HCT116 (cell line): ENCODE measurements around the gene TLK2. TPM values are rescaled to one million over a fixed set of nuclear protein-coding genes. Genes with fewer than 3 reads are reported as not detected.

Experiments
- ATAC-seq: fragments of 200-7000 bp; cut with Tn5 transposase; 2 replicates; pipeline ENCODE4 v1.9.1; 2020; ENCODE audit warnings: mild to moderate bottlenecking, moderate library complexity
- BruUV-seq: library from RNA; stranded (reverse); fragments of 400-500 nt; replicated peaks from 2 replicates; lab custom pipeline; 2021; lab: Mats Ljungman, UMichigan
- CTCF ChIA-PET: fragments of 300-600 bp; sonication (Branson Sonifier 250); formaldehyde crosslinking; loops from one replicate; lab custom pipeline; 2021; ENCODE audit warnings: antibody characterized with exemption; lab: Charles Lee
- POLR2A ChIA-PET: fragments of 300-600, 350-600 bp; sonication (Branson Sonifier 250); formaldehyde crosslinking; loops from one replicate; lab custom pipeline; 2021; ENCODE audit warnings: antibody characterized with exemption; lab: Charles Lee
- RAD21 ChIA-PET, 2 experiments: fragments of 300-600 bp; sonication (Branson Sonifier 250); formaldehyde crosslinking; loops; one replicate each; lab custom pipeline; 2023; ENCODE audit warnings: low total read pairs in 2 of 2; ENCODE audit not compliant: uncharacterized antibody in 2 of 2, unreplicated experiment in 2 of 2, low non-redundant PET in 1 of 2; lab: Charles Lee
- DNase-seq: peaks from one replicate; pipeline ENCODE4 v3.0.0-alpha.2; 2010; ENCODE audit warnings: low read depth, low spot score
- H2AFZ ChIP-seq: fragments of 200-600 bp; shearing (Covaris generic), sonication (generic); 2 replicates; pipeline ENCODE4 v1.6.1; 2017; ENCODE audit warnings: low read depth, mixed run types, mixed read lengths, antibody characterized with exemption, low read length; ENCODE audit not compliant: poor library complexity, severe bottlenecking
- H3K27ac ChIP-seq: 2 replicates; pipeline ENCODE4 v1.5.1; 2012; ENCODE audit warnings: low read depth, low read length
- H3K27me3 ChIP-seq: fragments of 200-600 bp; sonication (generic); 2 replicates; pipeline ENCODE4 v1.6.1; 2016; ENCODE audit warnings: mixed run types, low read length, mixed read lengths; ENCODE audit not compliant: insufficient read depth
- H3K36me3 ChIP-seq, 2 experiments: fragments of 200-500 bp in 1 of 2; fragments of 200-600 bp in 1 of 2; sonication (Bioruptor generic) in 1 of 2; sonication (generic) in 1 of 2; 2 replicates each; pipeline versions ENCODE4 v1.5.1 to v1.6.1; 2014 to 2016; ENCODE audit warnings: low read length in 2 of 2, inconsistent platforms in 1 of 2, mixed read lengths in 1 of 2, mixed run types in 1 of 2; ENCODE audit not compliant: insufficient read depth in 2 of 2, control insufficient read depth in 1 of 2
- H3K4me1 ChIP-seq, 2 experiments: fragments of 200-600 bp in 1 of 2; sonication (generic) in 1 of 2; 2 replicates each; pipeline versions ENCODE4 v1.5.1 to v1.6.1; 2012 to 2017; ENCODE audit warnings: low read length in 2 of 2, inconsistent platforms in 1 of 2, mild to moderate bottlenecking in 1 of 2, mixed read lengths in 1 of 2, mixed run types in 1 of 2, moderate library complexity in 1 of 2; ENCODE audit not compliant: insufficient read depth in 2 of 2, control insufficient read depth in 1 of 2
- H3K4me2 ChIP-seq: fragments of 200-600 bp; sonication (generic); 2 replicates; pipeline ENCODE4 v1.6.1; 2017; ENCODE audit warnings: mixed run types, low read length, mixed read lengths
- H3K4me3 ChIP-seq, 2 experiments: fragments of 200-600 bp in 1 of 2; sonication (generic) in 1 of 2; replicated peaks in 1 of 2; 2 replicates each; pipeline ENCODE4 v1.5.1; 2011 to 2016; ENCODE audit warnings: low read length in 2 of 2, control low read depth in 1 of 2, low read depth in 1 of 2, mild to moderate bottlenecking in 1 of 2, mixed read lengths in 1 of 2, mixed run types in 1 of 2
- H3K79me2 ChIP-seq: fragments of 200-600 bp; sonication (generic); 2 replicates; pipeline ENCODE4 v1.6.1; 2017; ENCODE audit warnings: mild to moderate bottlenecking, mixed run types, low read length, moderate library complexity, mixed read lengths; ENCODE audit not compliant: insufficient read depth
- H3K9ac ChIP-seq: fragments of 200-600 bp; sonication (generic); 2 replicates; pipeline ENCODE4 v1.6.1; 2016; ENCODE audit warnings: low read length, mixed read lengths
- H3K9me2 ChIP-seq: fragments of 200-600 bp; sonication (generic), shearing (Covaris generic); 2 replicates; pipeline ENCODE4 v1.6.1; 2017; ENCODE audit warnings: mixed run types, mild to moderate bottlenecking, moderate library complexity; ENCODE audit not compliant: insufficient read depth
- H3K9me3 ChIP-seq, 2 experiments: fragments of 200-500 bp in 1 of 2; fragments of 200-600 bp in 1 of 2; sonication (Bioruptor generic) in 1 of 2; sonication (generic) in 1 of 2; 2 replicates each; pipeline ENCODE4 v1.6.1; 2014 to 2017; ENCODE audit warnings: low read length in 2 of 2, mixed read lengths in 2 of 2, inconsistent platforms in 1 of 2, low read depth in 1 of 2, mild to moderate bottlenecking in 1 of 2, mixed run types in 1 of 2, moderate library complexity in 1 of 2; ENCODE audit not compliant: control insufficient read depth in 1 of 2, insufficient read depth in 1 of 2
- H4K20me1 ChIP-seq: fragments of 200-600 bp; sonication (generic), shearing (Covaris generic); 2 replicates; pipeline ENCODE4 v1.6.1; 2017; ENCODE audit warnings: mixed run types, mild to moderate bottlenecking, moderate library complexity; ENCODE audit not compliant: insufficient read depth
- CEBPB ChIP-seq: IDR thresholded peaks from 2 replicates; pipeline ENCODE4 v1.6.1; 2012; ENCODE audit warnings: low read depth
- POLR2AphosphoS5 ChIP-seq: IDR thresholded peaks from 2 replicates; pipeline ENCODE4 v1.6.1; 2011; ENCODE audit warnings: mild to moderate bottlenecking, low read depth, low read length, moderate library complexity
- RAD21 ChIP-seq: IDR thresholded peaks from 2 replicates; pipeline ENCODE4 v1.6.1; 2012; ENCODE audit warnings: low read depth, mild to moderate bottlenecking
- SP1 ChIP-seq: IDR thresholded peaks from 2 replicates; pipeline ENCODE4 v1.6.1; 2012; ENCODE audit warnings: low read depth
- TCF7L2 ChIP-seq: IDR thresholded peaks from 2 replicates; pipeline ENCODE4 v1.7.0; 2011; ENCODE audit warnings: borderline replicate concordance, inconsistent platforms; ENCODE audit not compliant: insufficient read depth, insufficient read length; ENCODE audit errors: extremely low read depth
- intact Hi-C: fragments of 100-400 bp; cut with micrococcal nuclease; formaldehyde crosslinking; loops from 2 replicates; pipeline ENCODE4 v1.10.0; 2022
- total RNA-seq: library from RNA; stranded (reverse); gene quantifications from one replicate; pipeline ENCODE4 v1.2.1, GENCODE V29; 2021; ENCODE audit not compliant: unreplicated experiment
- TF ChIP-seq, protein P1 (sequence below): IDR thresholded peaks from 2 replicates; pipeline ENCODE4 v1.6.1; 2012; ENCODE audit warnings: low read depth

TLK2 gene
- total RNA-seq, 1 experiment from 2014 or later: 56.6 TPM

DNA sequence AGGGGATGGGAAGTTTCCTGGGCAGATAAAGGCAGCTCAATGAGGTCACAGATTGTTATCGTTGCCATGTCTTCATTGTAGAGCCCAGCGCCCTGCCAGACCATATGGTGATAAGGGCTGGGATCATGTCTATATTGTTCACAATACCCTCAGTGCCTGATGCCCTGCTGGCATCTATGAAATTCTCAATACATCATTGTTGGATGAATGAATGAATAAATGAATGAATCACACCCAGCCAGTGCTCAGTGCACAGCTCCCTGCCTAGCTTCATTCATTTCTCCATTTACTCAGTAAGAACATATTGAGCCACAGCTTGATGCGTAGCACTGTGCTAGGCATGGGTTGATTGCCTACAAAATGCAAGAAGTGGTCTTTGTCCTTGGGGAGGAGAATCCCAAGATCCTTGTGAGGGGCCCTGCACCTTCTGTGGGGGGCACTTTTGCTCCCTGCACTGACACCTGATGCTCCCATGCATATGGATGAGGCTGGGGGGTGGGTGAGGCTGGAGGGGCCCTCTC lies 178.6 kb downstream of the TLK2 start:
- ChIA-PET RAD21 (interaction anchor here in 1 of 2 experiments (0.6 kb wide), 1 partner anchor 115 kb away, joined by 5 read pairs; no protein-coding TSS in a partner anchor), CTCF (no interaction called here), POLR2A (no interaction called here)
- H3K4me3 ChIP-seq: no peak overlapping the region
- peaks cover 10 to 12% of the 10 kb centered on the region in 2 experiments; a peak in 3 of 4 replicates for H3K9me3 ChIP-seq
- no peaks in the 10 kb centered on the region for H3K36me3 ChIP-seq
- ATAC-seq (no peak), DNase-seq (no peak)
- H3K9ac ChIP-seq: no peak overlapping the region
- no peaks in the 10 kb centered on the region for H3K27me3 ChIP-seq
- H2AFZ ChIP-seq: no peak overlapping the region
- H3K27ac ChIP-seq: no peak overlapping the region
- no TSS peak for BruUV-seq
- TF ChIP-seq CEBPB: no peak
- no peak for TF ChIP-seq POLR2AphosphoS5
- TF ChIP-seq, protein P1, sequence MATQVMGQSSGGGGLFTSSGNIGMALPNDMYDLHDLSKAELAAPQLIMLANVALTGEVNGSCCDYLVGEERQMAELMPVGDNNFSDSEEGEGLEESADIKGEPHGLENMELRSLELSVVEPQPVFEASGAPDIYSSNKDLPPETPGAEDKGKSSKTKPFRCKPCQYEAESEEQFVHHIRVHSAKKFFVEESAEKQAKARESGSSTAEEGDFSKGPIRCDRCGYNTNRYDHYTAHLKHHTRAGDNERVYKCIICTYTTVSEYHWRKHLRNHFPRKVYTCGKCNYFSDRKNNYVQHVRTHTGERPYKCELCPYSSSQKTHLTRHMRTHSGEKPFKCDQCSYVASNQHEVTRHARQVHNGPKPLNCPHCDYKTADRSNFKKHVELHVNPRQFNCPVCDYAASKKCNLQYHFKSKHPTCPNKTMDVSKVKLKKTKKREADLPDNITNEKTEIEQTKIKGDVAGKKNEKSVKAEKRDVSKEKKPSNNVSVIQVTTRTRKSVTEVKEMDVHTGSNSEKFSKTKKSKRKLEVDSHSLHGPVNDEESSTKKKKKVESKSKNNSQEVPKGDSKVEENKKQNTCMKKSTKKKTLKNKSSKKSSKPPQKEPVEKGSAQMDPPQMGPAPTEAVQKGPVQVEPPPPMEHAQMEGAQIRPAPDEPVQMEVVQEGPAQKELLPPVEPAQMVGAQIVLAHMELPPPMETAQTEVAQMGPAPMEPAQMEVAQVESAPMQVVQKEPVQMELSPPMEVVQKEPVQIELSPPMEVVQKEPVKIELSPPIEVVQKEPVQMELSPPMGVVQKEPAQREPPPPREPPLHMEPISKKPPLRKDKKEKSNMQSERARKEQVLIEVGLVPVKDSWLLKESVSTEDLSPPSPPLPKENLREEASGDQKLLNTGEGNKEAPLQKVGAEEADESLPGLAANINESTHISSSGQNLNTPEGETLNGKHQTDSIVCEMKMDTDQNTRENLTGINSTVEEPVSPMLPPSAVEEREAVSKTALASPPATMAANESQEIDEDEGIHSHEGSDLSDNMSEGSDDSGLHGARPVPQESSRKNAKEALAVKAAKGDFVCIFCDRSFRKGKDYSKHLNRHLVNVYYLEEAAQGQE: no peak
- no peak for TF ChIP-seq TCF7L2
- TF ChIP-seq RAD21: no peak
- TF ChIP-seq SP1: no peak
- no peak overlapping the region for H3K4me2 ChIP-seq
- H3K79me2 ChIP-seq: no peaks in the 10 kb centered on the region
- no peaks in the 10 kb centered on the region for H3K9me2 ChIP-seq
- H3K4me1 ChIP-seq: peaks cover 0 to 7% of the 10 kb centered on the region in 2 experiments; a peak in 1 of 4 replicates
- H4K20me1 ChIP-seq: no peaks in the 10 kb centered on the region
- intact Hi-C loops: no loop called here
